ENCODE results near the gene LRATD1. TPM values are rescaled to one million over a fixed set of nuclear protein-coding genes. Genes with fewer than 3 reads are reported as not detected.

Gene LRATD1
- total RNA-seq, 6 experiments from 2014 or later, result 0.79 to 3.8 (median 2.1) TPM

- WGBS (ENCODE audit: insufficient coverage, low coverage, low lambda C conversion rate, missing lambda C conversion rate), result no CpG with 5 or more reads among the region's 31 CpGs
- H3K27ac ChIP-seq, result peak overlapping the region in 1 of 3 donors; percentile 47
- ATAC-seq, result no peak
Measured at GRCh38 chr2:14634182-14634488, 1.6 kb downstream of the LRATD1 start.

GRCh38 chr2:14634489-14635390 lies 2.2 kb downstream of the LRATD1 start:
- peak; percentile 33 to 91 (median 70) for TF ChIP-seq CTCF (IDR thresholded peaks at IDR 0.05)
- no peak for TF ChIP-seq POLR2A (IDR thresholded peaks at IDR 0.05)
- H3K36me3 ChIP-seq, result no peaks in the 10 kb centered on the region
- 0% methylated on average over 3 of the region's 81 CpGs for WGBS (ENCODE audit: insufficient coverage, low coverage, low lambda C conversion rate, missing lambda C conversion rate)
- peaks cover 0 to 12% of the 10 kb centered on the region in 2 donors for H3K27me3 ChIP-seq
- intact Hi-C loops (cut with DNase I), result no loop called here
- peak overlapping the region in 2 of 3 donors; percentile 44 to 47 for H3K27ac ChIP-seq
- no peaks in the 10 kb centered on the region for H3K9me3 ChIP-seq
- peak overlapping the region; percentile 37 to 57 (median 40) for H3K4me3 ChIP-seq
- peaks cover 0 to 24% (median 3%) of the 10 kb centered on the region in 4 donors for H3K4me1 ChIP-seq
- peak; percentile 80 to 89 (median 85) for ATAC-seq
- DNase-seq, result peak; percentile 78 to 90 (median 86)

More at GRCh38 chr2:14634182-14634488, 1.6 kb downstream of the LRATD1 start:
- Histone ChIP-seq H3K9me3 (no peaks in the 10 kb centered on the region), H3K4me1 (peaks cover 0 to 24% (median 3%) of the 10 kb centered on the region in 4 donors), H3K27me3 (peaks cover 0 to 12% of the 10 kb centered on the region in 2 donors), H3K36me3 (no peaks in the 10 kb centered on the region), H3K4me3 (peak overlapping the region; percentile 37 to 57 (median 40))
- TF ChIP-seq CTCF (IDR thresholded peaks at IDR 0.05) (no peak), POLR2A (IDR thresholded peaks at IDR 0.05) (no peak)
- intact Hi-C loops (cut with DNase I), result no loop called here
- no peak for DNase-seq

GRCh38 chr2:14635391-14635871 lies 2.9 kb downstream of the LRATD1 start:
- WGBS (ENCODE audit: insufficient coverage, low coverage, low lambda C conversion rate, missing lambda C conversion rate), result 6% methylated on average over 14 of the region's 24 CpGs
- intact Hi-C loops (cut with DNase I), result no loop called here
- TF ChIP-seq POLR2A (IDR thresholded peaks at IDR 0.05) (no peak), CTCF (IDR thresholded peaks at IDR 0.05) (peak in 2 of 4 donors; percentile 7 to 14)

GRCh38 chr2:14638488-14638887 lies 6.0 kb downstream of the LRATD1 start:
- H3K4me1 ChIP-seq, result peaks cover 0 to 7% (median 3%) of the 10 kb centered on the region in 4 donors
- no peak overlapping the region for H3K27ac ChIP-seq
- no peak for ATAC-seq
- TF ChIP-seq POLR2A (IDR thresholded peaks at IDR 0.05) (no peak), CTCF (IDR thresholded peaks at IDR 0.05) (no peak)
- 61% methylated on average over 2 of the region's 2 CpGs for WGBS (ENCODE audit: insufficient coverage, low coverage, low lambda C conversion rate, missing lambda C conversion rate)
- H3K27me3 ChIP-seq, result peaks cover 0 to 12% of the 10 kb centered on the region in 2 donors
- intact Hi-C loops (cut with DNase I), result no loop called here
- H3K9me3 ChIP-seq, result no peaks in the 10 kb centered on the region
- H3K4me3 ChIP-seq, result no peak overlapping the region
- DNase-seq, result no peak
- no peaks in the 10 kb centered on the region for H3K36me3 ChIP-seq

More at GRCh38 chr2:14635391-14635871, 2.9 kb downstream of the LRATD1 start:
- H3K4me1 ChIP-seq, result peaks cover 0 to 24% (median 3%) of the 10 kb centered on the region in 4 donors
- ATAC-seq, result peak; percentile 34 to 58 (median 49)
- DNase-seq, result peak; percentile 63 to 83 (median 71)
- H3K27me3 ChIP-seq, result peaks cover 0 to 12% of the 10 kb centered on the region in 2 donors
- H3K4me3 ChIP-seq, result peak overlapping the region; percentile 37 to 57 (median 40)
- no peaks in the 10 kb centered on the region for H3K36me3 ChIP-seq
- H3K27ac ChIP-seq, result peak overlapping the region in 2 of 3 donors; percentile 44 to 47
- no peaks in the 10 kb centered on the region for H3K9me3 ChIP-seq
